ENCODE data around the gene GDA. TPM values are rescaled to one million over a fixed set of nuclear protein-coding genes. Genes with fewer than 3 reads are reported as not detected.
A peak's percentile ranks its signal among the peaks of the same experiment; 100 is the strongest.

Gene GDA
- total and polyA plus RNA-seq, 2 of the 8 experiments (the other 6 are each of a cell fraction or from before 2014, with no cell fraction given) = 0.35 to 3.0 TPM

DNA sequence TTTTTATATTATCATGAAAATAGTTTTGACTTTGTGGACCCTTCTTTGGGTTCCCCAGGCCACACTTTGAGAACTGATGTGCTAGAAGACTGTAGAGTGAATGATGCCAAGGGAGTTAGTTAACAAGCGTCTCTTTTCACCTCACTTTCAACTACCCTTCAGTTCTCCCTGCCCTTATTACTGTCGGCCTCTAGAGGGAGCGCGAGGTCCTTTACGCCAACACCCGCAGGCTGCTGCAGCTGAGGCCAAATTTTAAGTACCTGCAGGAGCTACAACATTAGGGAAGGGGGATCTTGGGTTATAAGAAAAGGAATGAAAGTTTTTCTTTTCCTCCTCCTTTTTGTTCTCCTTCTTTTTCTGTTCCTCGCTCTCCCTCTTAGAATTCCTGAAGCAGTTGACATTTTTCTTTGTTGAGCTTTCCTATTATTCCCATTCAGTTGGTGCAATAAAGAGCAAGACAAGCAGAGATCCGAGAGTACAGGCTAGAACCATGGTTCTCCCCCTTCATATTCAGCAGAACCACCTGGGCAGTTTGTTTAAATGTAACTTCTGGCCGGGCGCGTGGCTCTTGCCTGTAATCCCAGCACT is 131.8 kb downstream of the GDA start:
- Histone ChIP-seq H3K27me3 (replicated peaks in 1 of 4; ENCODE audit: control insufficient read depth in 3 of 4, extremely low read depth in 1 of 4, insufficient read depth in 3 of 4, low read length in 3 of 4) (no peaks in the 10 kb centered on the region), H3K79me1 (ENCODE audit: low read depth, low read length) (no peaks in the 10 kb centered on the region), H2AFZ (ENCODE audit: low read length) (no peak overlapping the region), H2BK12ac (ENCODE audit: low read depth, low read length) (no peak overlapping the region), H4K91ac (replicated peaks; ENCODE audit: insufficient read length, low read length) (no peak overlapping the region), H4K8ac (ENCODE audit: extremely low read depth, insufficient read depth, low read length) (no peak overlapping the region), H3K9ac (replicated peaks in 1 of 4; ENCODE audit: extremely low read depth in 1 of 4, low read depth in 3 of 4, low read length in 3 of 4) (no peak overlapping the region), H2AK5ac (ENCODE audit: low read depth, low read length) (no peak overlapping the region), H4K20me1 (replicated peaks in 1 of 2; ENCODE audit: control insufficient read depth in 1 of 2, insufficient read depth in 2 of 2, low read length in 2 of 2) (no peaks in the 10 kb centered on the region), H3K9me3 (ENCODE audit: insufficient read depth in 2 of 2, low read depth in 1 of 2, low read length in 1 of 2) (peaks cover 0 to 4% of the 10 kb centered on the region in 2 experiments; a peak in 1 of 4 replicates), H3K18ac (ENCODE audit: extremely low read depth, low read length) (no peak overlapping the region), H3K4ac (replicated peaks; ENCODE audit: insufficient read length, low read depth, low read length) (no peak overlapping the region), H4K5ac (ENCODE audit: insufficient read length, low read depth, low read length) (no peak overlapping the region), H2BK20ac (ENCODE audit: low read length) (no peak overlapping the region), H2BK5ac (ENCODE audit: low read depth, low read length) (no peak overlapping the region), H3K23me2 (ENCODE audit: low read depth, low read length) (no peaks in the 10 kb centered on the region; the same call in 1 of the 2 replicates), H3K56ac (replicated peaks; ENCODE audit: insufficient read length, low read depth, low read length) (no peak overlapping the region), H2BK120ac (replicated peaks; ENCODE audit: low read depth, low read length) (no peak overlapping the region), H3K79me2 (ENCODE audit: control insufficient read depth in 1 of 2, insufficient read depth in 2 of 2, low read length in 2 of 2) (no peaks in the 10 kb centered on the region), H3K27ac (ENCODE audit: low read depth, low read length) (no peak overlapping the region), H2BK15ac (ENCODE audit: low read length) (no peak overlapping the region), H3K4me3 (ENCODE audit: extremely low read depth in 1 of 4, insufficient read depth in 2 of 4, low read depth in 3 of 4, low read length in 4 of 4) (no peak overlapping the region), H3K4me2 (ENCODE audit: insufficient read depth in 1 of 2, low read depth in 2 of 2, low read length in 2 of 2) (no peak overlapping the region), H3K36me3 (ENCODE audit: control insufficient read depth in 2 of 4, insufficient read depth in 4 of 4, low read length in 3 of 4) (no peaks in the 10 kb centered on the region), H3K23ac (ENCODE audit: insufficient read length) (no peak overlapping the region), H3K4me1 (replicated peaks in 1 of 4; ENCODE audit: control insufficient read depth in 3 of 4, insufficient read depth in 4 of 4, low read length in 3 of 4) (no peaks in the 10 kb centered on the region), H3K14ac (ENCODE audit: insufficient read length) (no peak overlapping the region)
- DNase-seq (ENCODE audit: low read depth in 1 of 2, low spot score in 2 of 2) (peak; percentile 65 to 76), FAIRE-seq (peak; percentile 72)
- TF ChIP-seq RXRA (IDR thresholded peaks at IDR 0.05; ENCODE audit: insufficient read depth, low read depth, low read length) = no peak
- no peak for TF ChIP-seq NRF1 (IDR thresholded peaks at IDR 0.05; ENCODE audit: low read depth, low read length)
- no peak for TF ChIP-seq TBP (IDR thresholded peaks at IDR 0.05; ENCODE audit: low read depth, low read length)
- no peak for TF ChIP-seq HDAC2 (IDR thresholded peaks at IDR 0.05; ENCODE audit: borderline replicate concordance in 1 of 2, low read depth in 2 of 2, low read length in 2 of 2)
- TF ChIP-seq RAD21 (IDR thresholded peaks at IDR 0.05 in 1 of 2, conservative IDR thresholded peaks at IDR 0.05 in 1 of 2; ENCODE audit: low read depth in 2 of 2, low read length in 2 of 2) = peak; percentile 98 to 99
- peak; percentile 27 for TF ChIP-seq NANOG (IDR thresholded peaks at IDR 0.05; ENCODE audit: insufficient read depth, low read depth, low read length, poor library complexity, severe bottlenecking)
- TF ChIP-seq, protein P1, sequence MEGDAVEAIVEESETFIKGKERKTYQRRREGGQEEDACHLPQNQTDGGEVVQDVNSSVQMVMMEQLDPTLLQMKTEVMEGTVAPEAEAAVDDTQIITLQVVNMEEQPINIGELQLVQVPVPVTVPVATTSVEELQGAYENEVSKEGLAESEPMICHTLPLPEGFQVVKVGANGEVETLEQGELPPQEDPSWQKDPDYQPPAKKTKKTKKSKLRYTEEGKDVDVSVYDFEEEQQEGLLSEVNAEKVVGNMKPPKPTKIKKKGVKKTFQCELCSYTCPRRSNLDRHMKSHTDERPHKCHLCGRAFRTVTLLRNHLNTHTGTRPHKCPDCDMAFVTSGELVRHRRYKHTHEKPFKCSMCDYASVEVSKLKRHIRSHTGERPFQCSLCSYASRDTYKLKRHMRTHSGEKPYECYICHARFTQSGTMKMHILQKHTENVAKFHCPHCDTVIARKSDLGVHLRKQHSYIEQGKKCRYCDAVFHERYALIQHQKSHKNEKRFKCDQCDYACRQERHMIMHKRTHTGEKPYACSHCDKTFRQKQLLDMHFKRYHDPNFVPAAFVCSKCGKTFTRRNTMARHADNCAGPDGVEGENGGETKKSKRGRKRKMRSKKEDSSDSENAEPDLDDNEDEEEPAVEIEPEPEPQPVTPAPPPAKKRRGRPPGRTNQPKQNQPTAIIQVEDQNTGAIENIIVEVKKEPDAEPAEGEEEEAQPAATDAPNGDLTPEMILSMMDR (IDR thresholded peaks at IDR 0.05; ENCODE audit: control extremely low read depth in 1 of 3, insufficient read depth in 1 of 3, low read depth in 1 of 3, low read length in 3 of 3) = peak; percentile 84 to 94 (median 93)
- no peak for TF ChIP-seq JUN (IDR thresholded peaks at IDR 0.05; ENCODE audit: low read depth, low read length)
- ChIA-PET CTCF (ENCODE audit: partially characterized antibody) (interaction anchor here (0.6 to 7.8 kb wide), 58 partner anchors 10 to 773 kb away, joined by 3 to 48 read pairs (median 4); no protein-coding TSS in a partner anchor), POLR2A (ENCODE audit: partially characterized antibody) (interaction anchor here (0.9 to 4.0 kb wide), 3 partner anchors 71 to 269 kb away, joined by 3 to 12 read pairs (median 3); partner anchors contain the start of gene ZFAND5)
- WGBS, 2 experiments (ENCODE audit: extremely low coverage in 1 of 2, insufficient coverage in 1 of 2, insufficient read length in 1 of 2, insufficient replicate concordance in 2 of 2, low coverage in 1 of 2, low lambda C conversion rate in 2 of 2, missing lambda C conversion rate in 1 of 2) = 36% methylated on average over 11 of the region's 11 CpGs; no CpG with 5 or more reads in 1 of the 2 experiments
